Measurements from ENCODE around the gene ARL3. TPM values are rescaled to one million over a fixed set of nuclear protein-coding genes. Genes with fewer than 3 reads are reported as not detected.

Gene ARL3
- total and polyA plus RNA-seq, 10 donors, result 2.2 to 5.1 (median 4.0) TPM

GRCh38 chr10:102633848-102634247, 80.3 kb downstream of the ARL3 start:
- Histone ChIP-seq H3K27me3 (replicated peaks in 1 of 7) (no peaks in the 10 kb centered on the region), H3K27ac (peak overlapping the region; percentile 37 to 88 (median 80)), H3K4me3 (no peak overlapping the region), H3K36me3 (peaks cover 0 to 31% (median 8%) of the 10 kb centered on the region in 6 donors), H3K4me1 (peaks cover 33 to 78% (median 55%) of the 10 kb centered on the region in 6 donors), H3K9me3 (no peaks in the 10 kb centered on the region)
- intact Hi-C loops (cut with DNase I; ENCODE audit: low total_unique reads), result no loop called here
- WGBS, 5 donors, result 78 to 89% (median 86%) methylated on average over 3 to 5 of the region's 5 CpGs
- TF ChIP-seq CTCF (IDR thresholded peaks at IDR 0.05 in 8 of 11, conservative IDR thresholded peaks at IDR 0.05 in 3 of 11), result no peak
- TF ChIP-seq POLR2A (IDR thresholded peaks at IDR 0.05), result no peak
- no peak for TF ChIP-seq POLR2AphosphoS5 (IDR thresholded peaks at IDR 0.05)
- peak; percentile 75 for DNase-seq

- H3K27me3 ChIP-seq (replicated peaks in 1 of 7), result no peaks in the 10 kb centered on the region
- WGBS, 5 donors, result 1 to 10% (median 8%) methylated on average over 6 of the region's 6 CpGs
- H3K9me3 ChIP-seq, result no peaks in the 10 kb centered on the region
- peak overlapping the region; percentile 37 to 88 (median 80) for H3K27ac ChIP-seq
- intact Hi-C loops (cut with DNase I; ENCODE audit: low total_unique reads), result no loop called here
- peaks cover 35 to 84% (median 59%) of the 10 kb centered on the region in 6 donors for H3K4me1 ChIP-seq
- peaks cover 0 to 37% (median 8%) of the 10 kb centered on the region in 6 donors for H3K36me3 ChIP-seq
- DNase-seq, result peak; percentile 84
- no peak overlapping the region for H3K4me3 ChIP-seq
- TF ChIP-seq POLR2A (IDR thresholded peaks at IDR 0.05), result no peak
- TF ChIP-seq POLR2AphosphoS5 (IDR thresholded peaks at IDR 0.05), result peak in 1 of 3 donors; percentile 55
Measured at GRCh38 chr10:102633287-102633686, 80.9 kb downstream of the ARL3 start.

- Histone ChIP-seq H3K27ac (peak overlapping the region; percentile 37 to 88 (median 80)), H3K27me3 (replicated peaks in 1 of 7) (no peaks in the 10 kb centered on the region), H3K4me1 (peaks cover 41 to 91% (median 66%) of the 10 kb centered on the region in 6 donors), H3K36me3 (peaks cover 0 to 44% (median 8%) of the 10 kb centered on the region in 6 donors), H3K9me3 (no peaks in the 10 kb centered on the region), H3K4me3 (no peak overlapping the region)
- 29 to 34% (median 29%) methylated on average over 5 of the region's 5 CpGs for WGBS, 5 donors
- peak; percentile 62 for DNase-seq
- intact Hi-C loops (cut with DNase I; ENCODE audit: low total_unique reads), result no loop called here
- TF ChIP-seq POLR2A (IDR thresholded peaks at IDR 0.05), result no peak
- TF ChIP-seq POLR2AphosphoS5 (IDR thresholded peaks at IDR 0.05), result no peak
- TF ChIP-seq CTCF (IDR thresholded peaks at IDR 0.05 in 8 of 11, conservative IDR thresholded peaks at IDR 0.05 in 3 of 11), result no peak
Measured at GRCh38 chr10:102632394-102633111, 81.6 kb downstream of the ARL3 start.

- WGBS, 5 donors, result 81 to 87% (median 83%) methylated on average over 10 of the region's 10 CpGs
- Histone ChIP-seq H3K4me3 (no peak overlapping the region), H3K9me3 (no peaks in the 10 kb centered on the region), H3K27ac (peak overlapping the region in 7 of 8 donors; percentile 77 to 88 (median 81)), H3K27me3 (replicated peaks in 1 of 7) (no peaks in the 10 kb centered on the region), H3K36me3 (peaks cover 0 to 52% (median 8%) of the 10 kb centered on the region in 6 donors), H3K4me1 (peaks cover 46 to 99% (median 73%) of the 10 kb centered on the region in 6 donors)
- DNase-seq, result peak; percentile 49
- intact Hi-C loops (cut with DNase I; ENCODE audit: low total_unique reads), result no loop called here
- TF ChIP-seq POLR2AphosphoS5 (IDR thresholded peaks at IDR 0.05) (no peak), POLR2A (IDR thresholded peaks at IDR 0.05) (no peak), CTCF (IDR thresholded peaks at IDR 0.05 in 8 of 11, conservative IDR thresholded peaks at IDR 0.05 in 3 of 11) (no peak)
Measured at GRCh38 chr10:102631525-102632393, 82.4 kb downstream of the ARL3 start.
